ENCODE measurements around the gene KCNK16. TPM values are rescaled to one million over a fixed set of nuclear protein-coding genes. Genes with fewer than 3 reads are reported as not detected.

Gene KCNK16
- total and polyA plus RNA-seq, 3 donors from 2014 or later: not detected

GRCh38 chr6:39282774-39283173 is 39.7 kb downstream of the KCNK16 start:
- DNase-seq: no peak
- 74 to 92% methylated on average over 2 of the region's 2 CpGs for WGBS, 2 donors
- Histone ChIP-seq H3K4me3 (no peak overlapping the region), H3K9me3 (no peaks in the 10 kb centered on the region), H3K4me1 (no peaks in the 10 kb centered on the region), H3K27me3 (no peaks in the 10 kb centered on the region), H3K27ac (no peak overlapping the region), H3K36me3 (ENCODE audit: low read depth, missing control alignments) (no peaks in the 10 kb centered on the region)
- TF ChIP-seq POLR2A (IDR thresholded peaks at IDR 0.05) (no peak), CTCF (IDR thresholded peaks at IDR 0.05) (no peak)
- intact Hi-C loops (cut with DNase I; ENCODE audit: low total_unique reads): no loop called here

GRCh38 chr6:39281312-39281980 is 41.1 kb downstream of the KCNK16 start:
- Histone ChIP-seq H3K9me3 (no peaks in the 10 kb centered on the region), H3K27me3 (no peaks in the 10 kb centered on the region), H3K4me3 (no peak overlapping the region), H3K27ac (no peak overlapping the region), H3K4me1 (no peaks in the 10 kb centered on the region), H3K36me3 (ENCODE audit: low read depth, missing control alignments) (no peaks in the 10 kb centered on the region)
- intact Hi-C loops (cut with DNase I; ENCODE audit: low total_unique reads): no loop called here
- WGBS, 2 donors: 77 to 81% methylated on average over 9 to 10 of the region's 11 CpGs
- no peak for DNase-seq
- TF ChIP-seq POLR2A (IDR thresholded peaks at IDR 0.05): no peak
- no peak for TF ChIP-seq CTCF (IDR thresholded peaks at IDR 0.05)

- TF ChIP-seq CTCF (IDR thresholded peaks at IDR 0.05) (no peak), POLR2A (IDR thresholded peaks at IDR 0.05) (no peak)
- 65 to 69% methylated on average over 7 to 8 of the region's 8 CpGs for WGBS, 2 donors
- intact Hi-C loops (cut with DNase I; ENCODE audit: low total_unique reads): no loop called here
- no peak overlapping the region for H3K27ac ChIP-seq
- H3K4me3 ChIP-seq: no peak overlapping the region
- no peaks in the 10 kb centered on the region for H3K36me3 ChIP-seq (ENCODE audit: low read depth, missing control alignments)
- no peaks in the 10 kb centered on the region for H3K4me1 ChIP-seq
- no peaks in the 10 kb centered on the region for H3K9me3 ChIP-seq
- no peaks in the 10 kb centered on the region for H3K27me3 ChIP-seq
- DNase-seq: no peak
Observed at GRCh38 chr6:39280247-39280731, 42.2 kb downstream of the KCNK16 start.

- Histone ChIP-seq H3K36me3 (ENCODE audit: low read depth, missing control alignments) (no peaks in the 10 kb centered on the region), H3K27me3 (no peaks in the 10 kb centered on the region), H3K4me1 (no peaks in the 10 kb centered on the region), H3K4me3 (no peak overlapping the region), H3K9me3 (no peaks in the 10 kb centered on the region), H3K27ac (no peak overlapping the region)
- intact Hi-C loops (cut with DNase I; ENCODE audit: low total_unique reads): no loop called here
- TF ChIP-seq CTCF (IDR thresholded peaks at IDR 0.05) (no peak), POLR2A (IDR thresholded peaks at IDR 0.05) (no peak)
- 74 to 100% methylated on average over 2 to 6 of the region's 6 CpGs for WGBS, 2 donors
- DNase-seq: no peak
Observed at GRCh38 chr6:39279539-39279938, 43.0 kb downstream of the KCNK16 start.

All from testis (tissue), 3 donors.